Caco-2 (cell line): Measurements from ENCODE around the gene CLCN5. TPM values are rescaled to one million over a fixed set of nuclear protein-coding genes. Genes with fewer than 3 reads are reported as not detected.

Experiments
- BruUV-seq: library from RNA; stranded (reverse); fragments of 400-500 nt; replicated peaks from 2 replicates; lab custom pipeline; 2021; lab: Mats Ljungman, UMichigan
- CTCF ChIA-PET: fragments of 300-600 bp; sonication (Branson Sonifier 250); formaldehyde crosslinking; loops from one replicate; lab custom pipeline; 2022; ENCODE audit warnings: antibody characterized with exemption; lab: Charles Lee
- POLR2A ChIA-PET: fragments of 300-600 bp; sonication (Branson Sonifier 250); formaldehyde crosslinking; loops from one replicate; lab custom pipeline; 2022; ENCODE audit warnings: antibody characterized with exemption; lab: Charles Lee
- DNase-seq, 2 experiments: peaks; one replicate each; pipeline versions ENCODE4 v3.0.0 to v3.0.0-alpha.2; 2020 to 2022
- H3K27me3 ChIP-seq: replicated peaks from 2 replicates; pipeline ENCODE4 v1.6.0; 2011; ENCODE audit warnings: low read length; ENCODE audit not compliant: control insufficient read depth, insufficient read depth
- H3K36me3 ChIP-seq: 2 replicates; pipeline ENCODE4 v1.5.1; 2011; ENCODE audit warnings: low read length; ENCODE audit not compliant: control insufficient read depth, insufficient read depth
- H3K4me1 ChIP-seq: fragments of 250-450 bp; sonication (Bioruptor Pico); 2 replicates; pipeline ENCODE4 v1.5.1; 2020; ENCODE audit warnings: mild to moderate bottlenecking
- H3K4me3 ChIP-seq: 2 replicates; pipeline ENCODE4 v1.5.1; 2011; ENCODE audit warnings: low read depth, mild to moderate bottlenecking, control low read depth, low read length
- H3K9me3 ChIP-seq: fragments of 250-450 bp; sonication (Bioruptor Pico); 2 replicates; pipeline ENCODE4 v1.5.1; 2020; ENCODE audit warnings: mild to moderate bottlenecking, moderate library complexity
- H3K27ac Mint-ChIP-seq: one replicate; pipeline ENCODE4 v1.8.0; 2022; ENCODE audit warnings: mixed read lengths; ENCODE audit not compliant: unreplicated experiment
- H3K27me3 Mint-ChIP-seq: one replicate; pipeline ENCODE4 v1.8.0; 2022; ENCODE audit warnings: mixed read lengths; ENCODE audit not compliant: insufficient read depth, unreplicated experiment
- H3K36me3 Mint-ChIP-seq: one replicate; pipeline ENCODE4 v1.8.0; 2022; ENCODE audit warnings: mild to moderate bottlenecking, mixed read lengths; ENCODE audit not compliant: insufficient read depth, unreplicated experiment
- H3K4me1 Mint-ChIP-seq: one replicate; pipeline ENCODE4 v1.8.0; 2022; ENCODE audit warnings: low read depth, mixed read lengths; ENCODE audit not compliant: unreplicated experiment
- H3K4me3 Mint-ChIP-seq: one replicate; pipeline ENCODE4 v1.8.0; 2022; ENCODE audit warnings: mild to moderate bottlenecking, moderate library complexity, mixed read lengths; ENCODE audit not compliant: unreplicated experiment
- H3K9me3 Mint-ChIP-seq: one replicate; pipeline ENCODE4 v1.8.0; 2022; ENCODE audit warnings: mixed read lengths; ENCODE audit not compliant: unreplicated experiment
- intact Hi-C: fragments of 100-400 bp; cut with micrococcal nuclease; formaldehyde crosslinking; loops from one replicate; pipeline ENCODE4 v1.10.0; 2022; ENCODE audit not compliant: unreplicated experiment
- total RNA-seq: library from RNA; stranded (reverse); gene quantifications from 2 replicates; pipeline ENCODE4 v1.2.3, GENCODE V29; 2022
- TF ChIP-seq, protein P1 (sequence below), 2 experiments: fragments of 200-600 bp in 1 of 2; IDR thresholded peaks; 1 replicate in 1 of 2; 2 replicates in 1 of 2; pipeline versions ENCODE4 v1.5.1 to v1.8.0; 2011 to 2022; ENCODE audit warnings: antibody characterized with exemption in 1 of 2, control low read depth in 1 of 2, inconsistent platforms in 1 of 2, low read depth in 1 of 2, low read length in 1 of 2, mild to moderate bottlenecking in 1 of 2, moderate library complexity in 1 of 2; ENCODE audit not compliant: insufficient read depth in 1 of 2, severe bottlenecking in 1 of 2, unreplicated experiment in 1 of 2

CLCN5 gene
- total RNA-seq, 1 experiment from 2014 or later: 61.0 TPM

DNA sequence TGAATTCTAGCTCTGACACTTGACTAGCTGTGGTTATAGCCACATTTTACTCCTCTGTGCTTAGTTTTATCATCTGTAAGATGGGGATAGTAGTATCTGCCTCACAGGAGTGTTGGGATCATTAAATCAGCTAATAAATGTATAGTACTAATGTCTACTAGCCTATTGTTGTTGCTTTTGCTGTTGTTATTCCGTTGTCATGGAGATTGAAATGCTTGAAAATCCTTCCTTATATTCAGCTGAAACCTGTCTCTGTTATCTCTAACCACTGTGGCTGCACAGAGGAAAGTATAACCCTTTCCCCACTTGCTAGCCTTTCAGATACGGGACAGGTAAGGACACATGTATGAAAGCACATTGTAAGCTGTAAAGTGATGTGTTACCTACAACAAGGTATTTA, 33.9 kb downstream of the CLCN5 start:
- BruUV-seq: no TSS peak
- CTCF ChIA-PET: no interaction called here
- no peaks in the 10 kb centered on the region for H3K4me1 Mint-ChIP-seq

DNA sequence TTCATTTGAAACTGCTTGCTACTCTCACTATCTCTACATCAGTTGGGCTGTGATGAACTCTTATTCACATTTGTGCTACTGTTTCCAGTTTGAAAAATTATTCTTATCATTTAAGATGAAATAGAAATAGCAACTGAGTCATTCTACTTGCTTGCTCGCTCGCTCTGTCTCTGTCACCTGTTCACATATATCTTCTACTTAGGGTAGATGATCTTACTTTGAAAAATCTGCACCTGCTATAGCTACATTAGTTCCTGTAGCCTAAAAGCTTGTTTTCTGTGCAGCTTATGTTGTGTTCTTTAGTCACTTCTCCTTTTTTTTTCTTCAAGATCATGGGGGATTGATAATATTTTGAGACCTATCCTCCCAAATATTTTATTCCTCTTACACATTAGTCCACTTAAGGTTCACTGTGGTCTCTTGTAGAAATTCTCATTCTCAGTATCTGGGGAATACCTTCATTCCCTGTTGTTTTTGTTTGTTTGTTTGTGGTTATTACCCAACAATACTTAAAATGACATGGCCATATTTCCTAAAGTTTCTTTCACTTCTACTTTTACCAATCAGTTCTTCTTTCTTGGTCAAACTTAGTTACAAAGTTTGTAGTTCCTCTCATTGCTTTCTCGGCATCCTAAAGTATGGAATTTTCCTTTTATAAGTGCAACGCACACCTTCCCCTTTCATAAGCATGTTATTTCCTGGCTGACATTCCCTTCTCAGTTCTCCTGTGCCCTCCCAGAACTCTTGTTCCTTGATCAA, 36.5 kb downstream of the CLCN5 start:
- POLR2A ChIA-PET: no interaction called here
- no peaks in the 10 kb centered on the region for H3K4me1 Mint-ChIP-seq
- TF ChIP-seq, protein P1, sequence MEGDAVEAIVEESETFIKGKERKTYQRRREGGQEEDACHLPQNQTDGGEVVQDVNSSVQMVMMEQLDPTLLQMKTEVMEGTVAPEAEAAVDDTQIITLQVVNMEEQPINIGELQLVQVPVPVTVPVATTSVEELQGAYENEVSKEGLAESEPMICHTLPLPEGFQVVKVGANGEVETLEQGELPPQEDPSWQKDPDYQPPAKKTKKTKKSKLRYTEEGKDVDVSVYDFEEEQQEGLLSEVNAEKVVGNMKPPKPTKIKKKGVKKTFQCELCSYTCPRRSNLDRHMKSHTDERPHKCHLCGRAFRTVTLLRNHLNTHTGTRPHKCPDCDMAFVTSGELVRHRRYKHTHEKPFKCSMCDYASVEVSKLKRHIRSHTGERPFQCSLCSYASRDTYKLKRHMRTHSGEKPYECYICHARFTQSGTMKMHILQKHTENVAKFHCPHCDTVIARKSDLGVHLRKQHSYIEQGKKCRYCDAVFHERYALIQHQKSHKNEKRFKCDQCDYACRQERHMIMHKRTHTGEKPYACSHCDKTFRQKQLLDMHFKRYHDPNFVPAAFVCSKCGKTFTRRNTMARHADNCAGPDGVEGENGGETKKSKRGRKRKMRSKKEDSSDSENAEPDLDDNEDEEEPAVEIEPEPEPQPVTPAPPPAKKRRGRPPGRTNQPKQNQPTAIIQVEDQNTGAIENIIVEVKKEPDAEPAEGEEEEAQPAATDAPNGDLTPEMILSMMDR (IDR thresholded peaks at IDR 0.05; ENCODE audit: insufficient read depth in 1 of 2, low read depth in 1 of 2, low read length in 1 of 2, severe bottlenecking in 1 of 2, unreplicated experiment in 1 of 2): no peak
- CTCF ChIA-PET: no interaction called here
- Histone ChIP-seq H3K4me3 (no peak overlapping the region), H3K4me1 (no peaks in the 10 kb centered on the region), H3K36me3 (no peaks in the 10 kb centered on the region), H3K27me3 (no peaks in the 10 kb centered on the region), H3K9me3 (no peaks in the 10 kb centered on the region)
- DNase-seq: no peak
- no peaks in the 10 kb centered on the region for H3K9me3 Mint-ChIP-seq
- no peaks in the 10 kb centered on the region for H3K27me3 Mint-ChIP-seq
- no peak overlapping the region for H3K4me3 Mint-ChIP-seq
- H3K27ac Mint-ChIP-seq: no peak overlapping the region
- no TSS peak for BruUV-seq
- intact Hi-C loops: no loop called here
- H3K36me3 Mint-ChIP-seq: no peaks in the 10 kb centered on the region

More for the DNA sequence above, 33.9 kb downstream of the CLCN5 start:
- H3K9me3 Mint-ChIP-seq: no peaks in the 10 kb centered on the region
- intact Hi-C loops: no loop called here
- no peak for DNase-seq
- Histone ChIP-seq H3K36me3 (no peaks in the 10 kb centered on the region), H3K9me3 (no peaks in the 10 kb centered on the region), H3K4me3 (no peak overlapping the region), H3K27me3 (no peaks in the 10 kb centered on the region), H3K4me1 (no peaks in the 10 kb centered on the region)
- no peaks in the 10 kb centered on the region for H3K36me3 Mint-ChIP-seq
- no peak overlapping the region for H3K4me3 Mint-ChIP-seq
- H3K27me3 Mint-ChIP-seq: no peaks in the 10 kb centered on the region
- POLR2A ChIA-PET: no interaction called here
- TF ChIP-seq, protein P1 (IDR thresholded peaks at IDR 0.05; ENCODE audit: insufficient read depth in 1 of 2, low read depth in 1 of 2, low read length in 1 of 2, severe bottlenecking in 1 of 2, unreplicated experiment in 1 of 2): no peak
- no peak overlapping the region for H3K27ac Mint-ChIP-seq

DNA sequence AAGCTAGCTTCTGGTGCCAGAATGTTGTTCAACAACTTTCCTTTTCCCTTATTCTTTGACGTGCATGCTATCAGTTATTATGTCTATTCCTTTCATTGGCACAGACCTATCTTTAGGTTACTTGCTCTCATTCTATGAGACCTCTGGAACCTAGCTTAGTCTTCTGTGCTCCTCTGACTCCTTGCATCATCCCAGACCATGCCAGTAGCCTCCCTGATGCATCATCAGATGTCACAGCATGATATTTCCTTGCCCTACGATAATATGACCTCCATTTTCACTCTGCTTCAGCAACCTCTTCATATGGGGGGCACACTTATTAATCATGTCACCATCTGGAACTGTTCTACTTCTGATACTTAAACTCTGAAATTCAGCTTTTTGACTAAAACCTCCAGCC, 37.2 kb downstream of the CLCN5 start:
- no peaks in the 10 kb centered on the region for H3K27me3 ChIP-seq
- Mint-ChIP-seq H3K9me3 (no peaks in the 10 kb centered on the region), H3K36me3 (no peaks in the 10 kb centered on the region), H3K4me1 (no peaks in the 10 kb centered on the region), H3K27me3 (no peaks in the 10 kb centered on the region), H3K4me3 (no peak overlapping the region), H3K27ac (no peak overlapping the region)
- no peaks in the 10 kb centered on the region for H3K36me3 ChIP-seq
- TF ChIP-seq, protein P1 (IDR thresholded peaks at IDR 0.05; ENCODE audit: insufficient read depth in 1 of 2, low read depth in 1 of 2, low read length in 1 of 2, severe bottlenecking in 1 of 2, unreplicated experiment in 1 of 2): no peak
- ChIA-PET CTCF (no interaction called here), POLR2A (no interaction called here)
- intact Hi-C loops: no loop called here
- no TSS peak for BruUV-seq
- no peaks in the 10 kb centered on the region for H3K9me3 ChIP-seq
- H3K4me3 ChIP-seq: no peak overlapping the region
- DNase-seq: no peak
- no peaks in the 10 kb centered on the region for H3K4me1 ChIP-seq
